Pancreas (tissue), 10 donors: ENCODE data around the gene RABEPK. TPM values are rescaled to one million over a fixed set of nuclear protein-coding genes. Genes with fewer than 3 reads are reported as not detected.
"Not testable (repeated sequence)": the region's sequence is repeated elsewhere in the genome, so short reads cannot be mapped to it uniquely, and the experiment has no call there.

Experiments
- ATAC-seq, 4 donors: fragments of 200-7000 bp; cut with Tn5 transposase; one replicate each; pipeline versions ENCODE4 v1.8.0 to v1.9.1; 2020; ENCODE audit warnings: mild to moderate bottlenecking in 4 of 4, moderate library complexity in 4 of 4
- DNase-seq, 6 donors: peaks; one replicate each; pipeline ENCODE4 v3.0.0-alpha.2; 2020
- FAIRE-seq: peaks from 2 replicates; lab custom pipeline; 2012; peaks lifted over from hg19 to GRCh38; lab: Jason Lieb, UNC
- H3K27ac ChIP-seq, 4 donors: fragments of 200-600 bp; sonication (generic); 1 replicate in 3 of 4; 2 replicates in 1 of 4; pipeline versions ENCODE4 v1.5.0 to v1.8.0; 2020
- H3K27me3 ChIP-seq, 4 donors: fragments of 200-600 bp; one replicate each; pipeline ENCODE4 v1.8.0; 2021
- H3K36me3 ChIP-seq, 3 donors: fragments of 200-600 bp; sonication (generic) in 1 of 3; one replicate each; pipeline versions ENCODE4 v1.5.0 to v1.8.0; 2020 to 2021
- H3K4me1 ChIP-seq, 3 donors: fragments of 200-600 bp; one replicate each; pipeline ENCODE4 v1.8.0; 2021
- H3K4me3 ChIP-seq, 4 donors: fragments of 200-600 bp; sonication (generic) in 2 of 4; one replicate each; pipeline versions ENCODE4 v1.5.0 to v1.8.0; 2020 to 2021
- H3K9me3 ChIP-seq, 4 donors: fragments of 200-600 bp; one replicate each; pipeline ENCODE4 v1.8.0; 2021
- CTCF ChIP-seq, 4 donors: fragments of 200-600 bp; sonication (generic) in 3 of 4; IDR thresholded peaks; one replicate each; pipeline versions ENCODE4 v1.5.0 to v1.8.0; 2021; ENCODE audit warnings: antibody characterized with exemption in 4 of 4
- WGBS, 2 donors: extraction: QIAGEN DNeasy Blood & Tissue Kit; methylation state at CpG; one replicate each; pipeline ENCODE4 v1.1.7; 2013; 5-methylcytosine and 5-hydroxymethylcytosine counted together
- intact Hi-C, 3 donors: fragments of 100-400 bp; cut with DNase I; formaldehyde crosslinking; loops; one replicate each; pipeline versions ENCODE4 v1.11.1 to v1.14.2; 2022
- polyA plus RNA-seq, 2 donors: library from polyadenylated mRNA; stranded (reverse); fragments of 200-250 nt; gene quantifications; one replicate each; pipeline ENCODE4 v1.2.3, GENCODE V29; 2013
- total RNA-seq, 6 donors: library from RNA; stranded (reverse); fragmentation: NEBNext Ultra II Directional in 4 of 6; extraction: Animal tissue kit (Norgen Biotek cat#: 25700) in 4 of 6; gene quantifications; one replicate each; pipeline versions ENCODE4 v1.2.1 to v1.2.4, GENCODE V29; 2021 to 2023
- donor health status: healthy with polysubstance abuse.
- donor health status: DM: no; HTN: no; CAD: no; lungs with moderate emphysema.
- donor health status: DM: no; HTN: no; CAD: no.
- donor health status: control.
- donor health status: control.
- donor health status: Bipolar disorder and iron deficiency.
- donor health status: DM: yes; HTN: yes; CAD: no.
- donor health status: DM: no; HTN: no; CAD: no.
- donor health status: DM: no; HTN: no; CAD: no.
- donor health status: DM: yes; HTN: yes; CAD: no.

The RABEPK gene
- total and polyA plus RNA-seq, 8 donors, result 4.1 to 13.8 (median 7.5) TPM

DNA sequence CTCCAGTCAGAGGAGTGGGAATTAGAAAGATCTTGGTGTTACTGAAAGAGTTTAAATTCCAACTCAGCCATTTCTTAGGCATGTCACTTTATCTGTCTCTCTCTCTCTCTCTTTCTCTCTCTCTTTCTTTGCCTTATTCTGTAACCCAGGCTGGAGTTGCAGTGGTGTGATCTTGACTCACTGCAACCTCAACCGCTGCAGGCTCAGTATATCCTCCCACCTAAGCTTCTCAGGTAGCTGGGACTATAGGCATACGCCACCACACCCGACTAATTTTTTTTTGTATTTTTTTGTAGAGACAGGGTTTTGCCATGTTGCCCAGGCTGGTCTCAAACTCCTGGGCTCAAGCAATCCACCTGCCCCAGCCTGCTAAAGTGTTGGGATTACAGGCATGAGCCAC lies 18.3 kb downstream of the RABEPK start:
- 93 to 95% methylated on average over 3 of the region's 3 CpGs for WGBS, 2 donors
- Histone ChIP-seq H3K36me3 (peaks cover 0 to 4% (median 0%) of the 10 kb centered on the region in 3 donors), H3K9me3 (no peaks in the 10 kb centered on the region), H3K27ac (no peak overlapping the region), H3K27me3 (no peaks in the 10 kb centered on the region), H3K4me1 (no peaks in the 10 kb centered on the region), H3K4me3 (no peak overlapping the region)
- intact Hi-C loops, result no loop called here
- ATAC-seq, result no peak
- no peak for DNase-seq
- TF ChIP-seq CTCF (IDR thresholded peaks at IDR 0.05), result no peak
- no peak for FAIRE-seq

DNA sequence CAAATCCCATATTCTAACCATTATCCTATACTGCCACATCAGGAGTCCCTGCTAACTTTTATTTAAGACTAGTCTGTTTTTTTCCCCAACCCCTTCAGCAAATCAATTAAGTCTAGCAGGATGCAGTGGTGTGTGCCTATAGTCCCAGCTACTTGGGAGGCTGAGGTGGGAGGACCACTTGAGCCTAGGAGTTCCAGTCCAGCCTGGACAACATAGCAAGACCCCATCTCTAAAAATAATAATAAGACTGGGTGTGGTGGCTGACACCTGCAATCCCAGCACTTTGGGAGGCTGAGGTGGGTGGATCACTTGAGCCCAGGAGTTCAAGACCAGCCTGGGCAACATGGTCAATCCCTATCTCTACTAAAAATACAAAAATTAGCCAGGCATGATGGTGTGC lies 24.5 kb downstream of the RABEPK start:
- intact Hi-C loops, H3K36me3 ChIP-seq, H3K4me1 ChIP-seq, DNase-seq, FAIRE-seq, H3K27ac ChIP-seq, H3K9me3 ChIP-seq, H3K27me3 ChIP-seq, H3K4me3 ChIP-seq, ATAC-seq: not testable (repeated sequence)

DNA sequence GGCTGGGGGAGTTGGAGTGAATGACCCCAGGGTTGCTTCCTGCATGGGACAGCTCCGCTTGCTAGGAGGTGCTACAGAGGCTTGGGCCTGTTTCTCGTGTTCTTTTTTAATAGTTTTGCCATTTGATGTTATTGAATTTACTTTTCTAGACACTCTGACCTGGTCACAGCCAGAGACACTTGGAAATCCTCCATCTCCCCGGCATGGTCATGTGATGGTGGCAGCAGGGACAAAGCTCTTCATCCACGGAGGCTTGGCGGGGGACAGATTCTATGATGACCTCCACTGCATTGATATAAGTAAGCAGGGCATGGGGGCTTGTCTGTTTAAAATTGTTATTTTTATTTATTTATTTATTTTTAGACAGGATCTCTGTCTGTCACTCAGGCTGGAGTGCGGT lies 27.4 kb downstream of the RABEPK start:
- H3K36me3 ChIP-seq, result peaks cover 0 to 9% (median 0%) of the 10 kb centered on the region in 3 donors
- H3K4me3 ChIP-seq, result no peak overlapping the region
- no peaks in the 10 kb centered on the region for H3K9me3 ChIP-seq
- WGBS, 2 donors, result 94 to 97% methylated on average over 6 of the region's 6 CpGs
- no peak for TF ChIP-seq CTCF (IDR thresholded peaks at IDR 0.05)
- intact Hi-C loops, result no loop called here
- H3K27ac ChIP-seq, result no peak overlapping the region
- no peaks in the 10 kb centered on the region for H3K4me1 ChIP-seq
- ATAC-seq, result no peak
- no peaks in the 10 kb centered on the region for H3K27me3 ChIP-seq
- no peak for DNase-seq
- FAIRE-seq, result no peak

GRCh38 chr9:125233678-125234077 lies 33.3 kb downstream of the RABEPK start:
- Histone ChIP-seq H3K36me3 (peaks cover 2 to 34% (median 22%) of the 10 kb centered on the region in 3 donors), H3K27me3 (no peaks in the 10 kb centered on the region), H3K4me3 (no peak overlapping the region), H3K4me1 (peaks cover 7 to 35% (median 19%) of the 10 kb centered on the region in 3 donors), H3K9me3 (no peaks in the 10 kb centered on the region), H3K27ac (no peak overlapping the region)
- DNase-seq (no peak), ATAC-seq (peak in 3 of 4 donors; percentile 30 to 60 (median 58)), FAIRE-seq (peak; percentile 13)
- intact Hi-C loops, result no loop called here
- no peak for TF ChIP-seq CTCF (IDR thresholded peaks at IDR 0.05)
- 26 to 33% methylated on average over 3 of the region's 3 CpGs for WGBS, 2 donors

DNA sequence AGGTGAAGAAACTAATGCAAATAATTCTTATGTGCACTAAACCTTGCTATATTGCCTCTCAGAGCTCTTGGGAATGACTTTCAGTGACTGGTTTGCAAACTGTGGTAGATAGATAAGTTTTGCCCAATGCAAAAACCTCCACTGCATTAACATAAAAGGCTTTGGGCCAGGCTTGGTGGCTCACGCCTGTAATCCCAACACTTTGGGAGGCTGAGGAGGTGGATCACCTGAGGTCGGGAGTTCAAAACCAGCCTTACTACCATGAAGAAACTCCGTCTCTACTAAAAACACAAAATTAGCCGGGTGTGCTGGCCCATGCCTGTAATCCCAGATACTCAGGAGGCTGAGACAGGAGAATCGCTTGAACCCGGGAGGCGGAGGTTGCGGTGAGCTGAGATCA lies 33.8 kb downstream of the RABEPK start:
- Histone ChIP-seq H3K36me3 (peaks cover 2 to 38% (median 26%) of the 10 kb centered on the region in 3 donors), H3K4me1 (peaks cover 7 to 40% (median 19%) of the 10 kb centered on the region in 3 donors)
- ATAC-seq, intact Hi-C loops, FAIRE-seq, H3K9me3 ChIP-seq, H3K27ac ChIP-seq, DNase-seq, H3K4me3 ChIP-seq, H3K27me3 ChIP-seq: not testable (repeated sequence)
- 75 to 84% methylated on average over 8 of the region's 8 CpGs for WGBS, 2 donors

- no peak for FAIRE-seq
Measured at GRCh38 chr9:125235804-125236519, 35.6 kb downstream of the RABEPK start.

GRCh38 chr9:125236520-125237159 lies 36.3 kb downstream of the RABEPK start:
- peaks cover 7 to 43% (median 19%) of the 10 kb centered on the region in 3 donors for H3K4me1 ChIP-seq

More at GRCh38 chr9:125235804-125236519, 35.6 kb downstream of the RABEPK start:
- Histone ChIP-seq H3K9me3 (no peaks in the 10 kb centered on the region), H3K36me3 (peaks cover 2 to 45% (median 30%) of the 10 kb centered on the region in 3 donors), H3K4me1 (peaks cover 7 to 43% (median 19%) of the 10 kb centered on the region in 3 donors), H3K27me3 (no peaks in the 10 kb centered on the region), H3K27ac (no peak overlapping the region), H3K4me3 (peak overlapping the region in 2 of 4 donors; percentile 85 to 91)
- TF ChIP-seq CTCF (IDR thresholded peaks at IDR 0.05), result no peak
- WGBS, 2 donors, result 18 to 20% methylated on average over 5 of the region's 5 CpGs
- ATAC-seq (no peak), DNase-seq (no peak)
- intact Hi-C loops, result no loop called here

More at GRCh38 chr9:125236520-125237159, 36.3 kb downstream of the RABEPK start:
- H3K9me3 ChIP-seq, H3K27me3 ChIP-seq, FAIRE-seq, intact Hi-C loops, ATAC-seq, DNase-seq, H3K27ac ChIP-seq: not testable (repeated sequence)
- peak overlapping the region in 2 of 4 donors; percentile 85 to 91 for H3K4me3 ChIP-seq
- peaks cover 2 to 45% (median 30%) of the 10 kb centered on the region in 3 donors for H3K36me3 ChIP-seq
- 24 to 28% methylated on average over 5 of the region's 5 CpGs for WGBS, 2 donors
